H9 (cell line): ENCODE results near the gene IL6ST. TPM values are rescaled to one million over a fixed set of nuclear protein-coding genes. Genes with fewer than 3 reads are reported as not detected.

Experiments used
- DNase-seq: peaks from one replicate; pipeline ENCODE4 v3.0.0-alpha.2; 2017
- H2AFZ ChIP-seq: one replicate; pipeline ENCODE4 v1.6.1; 2013; ENCODE audit warnings: mild to moderate bottlenecking, low read length, control low read depth, moderate library complexity
- H2AK5ac ChIP-seq: 2 replicates; pipeline ENCODE4 v1.6.1; 2013; ENCODE audit warnings: low read length, control low read depth, mixed read lengths; ENCODE audit not compliant: insufficient read length
- H2BK120ac ChIP-seq: one replicate; pipeline ENCODE4 v1.6.1; 2013; ENCODE audit warnings: low read depth, mild to moderate bottlenecking, low read length, control low read depth, inconsistent platforms; ENCODE audit not compliant: poor library complexity, severe bottlenecking
- H2BK12ac ChIP-seq: 2 replicates; pipeline ENCODE4 v1.6.1; 2013; ENCODE audit warnings: low read length, control low read depth, mixed read lengths, low read depth; ENCODE audit not compliant: insufficient read length
- H2BK15ac ChIP-seq: 2 replicates; pipeline ENCODE4 v1.6.1; 2013; ENCODE audit warnings: low read depth, low read length, control low read depth
- H2BK20ac ChIP-seq: one replicate; pipeline ENCODE4 v1.6.1; 2013; ENCODE audit warnings: low read depth, mild to moderate bottlenecking, low read length, control low read depth, inconsistent platforms; ENCODE audit not compliant: poor library complexity, severe bottlenecking
- H2BK5ac ChIP-seq: 2 replicates; pipeline ENCODE4 v1.6.1; 2013; ENCODE audit warnings: low read length, control low read depth, mixed read lengths; ENCODE audit not compliant: insufficient read length
- H3K14ac ChIP-seq: 2 replicates; pipeline ENCODE4 v1.6.1; 2013; ENCODE audit warnings: low read length, control low read depth; ENCODE audit not compliant: insufficient read depth
- H3K18ac ChIP-seq: 2 replicates; pipeline ENCODE4 v1.6.1; 2013; ENCODE audit warnings: low read depth, mild to moderate bottlenecking, mixed read lengths, low read length, control low read depth; ENCODE audit not compliant: insufficient read length
- H3K23ac ChIP-seq: 2 replicates; pipeline ENCODE4 v1.6.1; 2013; ENCODE audit warnings: low read length, control low read depth, mixed read lengths, low read depth; ENCODE audit not compliant: insufficient read length
- H3K23me2 ChIP-seq: 2 replicates; pipeline ENCODE4 v1.6.1; 2013; ENCODE audit warnings: low read depth, mild to moderate bottlenecking, mixed read lengths, low read length, control low read depth; ENCODE audit not compliant: insufficient read length, poor library complexity, severe bottlenecking
- H3K27ac ChIP-seq: 2 replicates; pipeline ENCODE4 v1.5.1; 2013; ENCODE audit warnings: low read length, control low read depth, mixed read lengths, low read depth; ENCODE audit not compliant: insufficient read length
- H3K27me3 ChIP-seq: 2 replicates; pipeline ENCODE4 v1.6.1; 2013; ENCODE audit warnings: low read length, control low read depth, inconsistent platforms; ENCODE audit not compliant: insufficient read depth
- H3K4ac ChIP-seq: 2 replicates; pipeline ENCODE4 v1.6.1; 2013; ENCODE audit warnings: low read depth, mild to moderate bottlenecking, control low read depth, inconsistent platforms, low read length, moderate library complexity
- H3K4me1 ChIP-seq: 2 replicates; pipeline ENCODE4 v1.6.1; 2013; ENCODE audit warnings: low read length, control low read depth, inconsistent platforms; ENCODE audit not compliant: insufficient read depth
- H3K4me2 ChIP-seq: 2 replicates; pipeline ENCODE4 v1.6.1; 2013; ENCODE audit warnings: low read length, control low read depth, mixed read lengths; ENCODE audit not compliant: insufficient read length, insufficient read depth
- H3K56ac ChIP-seq: 2 replicates; pipeline ENCODE4 v1.6.1; 2013; ENCODE audit warnings: low read depth, mild to moderate bottlenecking, mixed read lengths, low read length, control low read depth; ENCODE audit not compliant: insufficient read length
- H3K79me1 ChIP-seq: 2 replicates; pipeline ENCODE4 v1.6.1; 2013; ENCODE audit warnings: low read depth, mild to moderate bottlenecking, moderate library complexity, low read length, control low read depth, inconsistent platforms; ENCODE audit not compliant: insufficient read depth, poor library complexity, severe bottlenecking
- H3K79me2 ChIP-seq: 2 replicates; pipeline ENCODE4 v1.6.1; 2013; ENCODE audit warnings: low read length, control low read depth, inconsistent platforms; ENCODE audit not compliant: insufficient read depth
- H3K9ac ChIP-seq: 2 replicates; pipeline ENCODE4 v1.6.1; 2013; ENCODE audit warnings: low read length, control low read depth, mixed read lengths; ENCODE audit not compliant: insufficient read length; ENCODE audit errors: extremely low read depth
- H3K9me3 ChIP-seq: one replicate; pipeline ENCODE4 v1.6.1; 2013; ENCODE audit warnings: low read depth, low read length, inconsistent platforms; ENCODE audit not compliant: control insufficient read depth
- H3T11ph ChIP-seq: one replicate; pipeline ENCODE4 v1.6.1; 2013; ENCODE audit warnings: mild to moderate bottlenecking, low read length, control low read depth, inconsistent platforms
- H4K20me1 ChIP-seq: one replicate; pipeline ENCODE4 v1.6.1; 2013; ENCODE audit not compliant: control insufficient read depth, insufficient read length, insufficient read depth
- H4K5ac ChIP-seq: 2 replicates; pipeline ENCODE4 v1.6.1; 2013; ENCODE audit warnings: low read depth, mild to moderate bottlenecking, mixed read lengths, low read length, control low read depth; ENCODE audit not compliant: insufficient read length
- H4K8ac ChIP-seq: replicated peaks from 2 replicates; pipeline ENCODE4 v1.6.1; 2013; ENCODE audit warnings: low read length, control low read depth, mixed read lengths, low read depth; ENCODE audit not compliant: insufficient read length
- H4K91ac ChIP-seq: 2 replicates; pipeline ENCODE4 v1.6.1; 2013; ENCODE audit warnings: low read depth, mild to moderate bottlenecking, moderate library complexity, mixed read lengths, low read length, control low read depth; ENCODE audit not compliant: insufficient read length
- H3K27ac Mint-ChIP-seq, 3 experiments: 2 replicates in 2 of 3; 3 replicates in 1 of 3; pipeline ENCODE4 v1.8.0; 2020 to 2021; ENCODE audit warnings: mixed read lengths in 3 of 3, mild to moderate bottlenecking in 1 of 3, moderate library complexity in 1 of 3
- H3K27me3 Mint-ChIP-seq: 2 replicates; pipeline ENCODE4 v1.8.0; 2021; ENCODE audit warnings: low read depth, mild to moderate bottlenecking, moderate library complexity, mixed read lengths
- H3K36me3 Mint-ChIP-seq, 3 experiments: 2 replicates in 2 of 3; 3 replicates in 1 of 3; pipeline ENCODE4 v1.8.0; 2020 to 2021; ENCODE audit warnings: low read depth in 3 of 3, mixed read lengths in 3 of 3; ENCODE audit not compliant: insufficient read depth in 1 of 3
- H3K4me1 Mint-ChIP-seq, 2 experiments: 2 replicates each; pipeline ENCODE4 v1.8.0; 2020; ENCODE audit warnings: mixed read lengths in 2 of 2
- H3K4me3 Mint-ChIP-seq, 2 experiments: 2 replicates in 1 of 2; 3 replicates in 1 of 2; pipeline ENCODE4 v1.8.0; 2020 to 2021; ENCODE audit warnings: mild to moderate bottlenecking in 2 of 2, mixed read lengths in 2 of 2, moderate library complexity in 1 of 2
- H3K9me3 Mint-ChIP-seq, 2 experiments: 2 replicates in 1 of 2; 3 replicates in 1 of 2; pipeline ENCODE4 v1.8.0; 2020; ENCODE audit warnings: mild to moderate bottlenecking in 2 of 2, mixed read lengths in 2 of 2, moderate library complexity in 1 of 2
- CTCF ChIP-seq: fragments of 200-600 bp; sonication (generic); conservative IDR thresholded peaks from 3 replicates; pipeline ENCODE4 v1.8.0; 2021; ENCODE audit warnings: antibody characterized with exemption, mild to moderate bottlenecking
- WGBS: extraction: QIAGEN DNeasy Blood & Tissue Kit; methylation state at CpG from one replicate; pipeline ENCODE4 v1.1.7; 2013; ENCODE audit warnings: missing lambda C conversion rate, low lambda C conversion rate, mixed read lengths; ENCODE audit not compliant: insufficient read length; ENCODE audit errors: extremely low coverage; 5-methylcytosine and 5-hydroxymethylcytosine counted together
- total RNA-seq: library from RNA; stranded (reverse); gene quantifications from 2 replicates; pipeline ENCODE4 v1.2.1, GENCODE V29; 2021

The IL6ST gene
- total RNA-seq, 1 experiment from 2014 or later = 11.1 TPM

GRCh38 chr5:55965525-55965924, 29.2 kb downstream of the IL6ST start:
- no peak overlapping the region for H2BK12ac ChIP-seq
- H4K91ac ChIP-seq = no peak overlapping the region
- DNase-seq = no peak
- no peak for TF ChIP-seq CTCF
- H3K23me2 ChIP-seq = no peaks in the 10 kb centered on the region
- no peak overlapping the region for H3K18ac ChIP-seq
- H2BK5ac ChIP-seq = no peak overlapping the region
- H3K4me2 ChIP-seq = no peak overlapping the region
- no peak overlapping the region for H2AFZ ChIP-seq
- H3K23ac ChIP-seq = no peak overlapping the region
- no peak overlapping the region for H3K4me3 Mint-ChIP-seq
- no CpG with 5 or more reads among the region's 6 CpGs for WGBS
- H3K79me2 ChIP-seq = no peaks in the 10 kb centered on the region
- no peak overlapping the region for H2BK20ac ChIP-seq
- H2BK15ac ChIP-seq = no peak overlapping the region
- no peaks in the 10 kb centered on the region for H3K9me3 ChIP-seq
- no peak overlapping the region for H2AK5ac ChIP-seq
- H3K4ac ChIP-seq = no peak overlapping the region
- no peak overlapping the region for H3K56ac ChIP-seq
- H3K4me1 Mint-ChIP-seq = no peaks in the 10 kb centered on the region
- no peak overlapping the region for H3T11ph ChIP-seq
- no peak overlapping the region for H3K14ac ChIP-seq
- 0 out of 7 replicates have a peak, but pooled peaks cover 0 to 1% (median 0%) of the 10 kb centered on the region in 3 experiments for H3K36me3 Mint-ChIP-seq
- H3K4me1 ChIP-seq = no peaks in the 10 kb centered on the region
- H3K27me3 Mint-ChIP-seq = no peaks in the 10 kb centered on the region
- no peak overlapping the region for H2BK120ac ChIP-seq
- H3K27ac ChIP-seq = no peak overlapping the region
- H3K9ac ChIP-seq = no peak overlapping the region
- no peak overlapping the region for H4K5ac ChIP-seq
- no peak overlapping the region; a peak in 1 of 7 replicates for H3K27ac Mint-ChIP-seq
- H4K8ac ChIP-seq = no peak overlapping the region
- no peaks in the 10 kb centered on the region for H3K9me3 Mint-ChIP-seq
- H3K79me1 ChIP-seq = no peaks in the 10 kb centered on the region
- no peaks in the 10 kb centered on the region for H4K20me1 ChIP-seq
- H3K27me3 ChIP-seq = no peaks in the 10 kb centered on the region
